ENCODE measurements around the gene HIRA. TPM values are rescaled to one million over a fixed set of nuclear protein-coding genes. Genes with fewer than 3 reads are reported as not detected.

The HIRA gene
- total and polyA plus RNA-seq, 9 of the 15 experiments (the other 6 are each of a cell fraction or from before 2014, with no cell fraction given) = 0.96 to 132 (median 58.4) TPM

- TF ChIP-seq MGA (IDR thresholded peaks at IDR 0.05) (no peak), SNRNP70 (optimal IDR thresholded peaks at IDR 0.05; ENCODE audit: low read depth, low read length) (peak; percentile 22), HDAC1 (IDR thresholded peaks at IDR 0.05) (peak; percentile 57 to 79; a peak in 3 of 4 replicates), NKRF (IDR thresholded peaks at IDR 0.05; ENCODE audit: borderline replicate concordance) (peak; percentile 60; the same call in 1 of the 2 replicates), POLR2AphosphoS5 (IDR thresholded peaks at IDR 0.05; ENCODE audit: control insufficient read depth, insufficient read depth, low read depth, low read length) (no peak), NR1H2 (CRISPR knock-in tag; IDR thresholded peaks at IDR 0.05) (no peak), ZNF174 (CRISPR knock-in tag; IDR thresholded peaks at IDR 0.05) (no peak), NR4A1 (CRISPR knock-in tag; IDR thresholded peaks at IDR 0.05) (no peak), NR4A1 (tag; IDR thresholded peaks at IDR 0.05) (peak; percentile 63; the same call in 1 of the 2 replicates), GTF2B (IDR thresholded peaks at IDR 0.05; ENCODE audit: extremely low read depth, insufficient read length) (no peak), HNRNPLL (IDR thresholded peaks at IDR 0.05; ENCODE audit: low read depth, low read length, poor library complexity, severe bottlenecking) (no peak), POLR2AphosphoS2 (IDR thresholded peaks at IDR 0.05; ENCODE audit: low read length) (no peak), SUPT5H (IDR thresholded peaks at IDR 0.05) (peak; percentile 48; the same call in 1 of the 2 replicates)
Measured at GRCh38 chr22:19407649-19408606, 23.6 kb downstream of the HIRA start (continued).
